ENCODE data around the gene TMEM258. TPM values are rescaled to one million over a fixed set of nuclear protein-coding genes. Genes with fewer than 3 reads are reported as not detected.

The TMEM258 gene
- total and polyA plus RNA-seq, 9 of the 15 experiments (the other 6 are each of a cell fraction or from before 2014, with no cell fraction given), result 97.2 to 856 (median 231) TPM

- 0 out of 2 replicates have a peak, but pooled peaks have one; percentile 39 for TF ChIP-seq ZNF655 (CRISPR knock-in tag; IDR thresholded peaks at IDR 0.05)
- no peak for TF ChIP-seq ZNF398 (CRISPR knock-in tag; IDR thresholded peaks at IDR 0.05)
- TF ChIP-seq ZNF395 (CRISPR knock-in tag; IDR thresholded peaks at IDR 0.05), result peak; percentile 90
- no peak for TF ChIP-seq BCOR (IDR thresholded peaks at IDR 0.05)
- no peak for TF ChIP-seq MCM3 (IDR thresholded peaks at IDR 0.05)
- TF ChIP-seq GMEB1 (CRISPR knock-in tag; IDR thresholded peaks at IDR 0.05), result no peak
- TF ChIP-seq CHCHD3 (CRISPR knock-in tag; IDR thresholded peaks at IDR 0.05), result 0 out of 2 replicates have a peak, but pooled peaks have one; percentile 17
- TF ChIP-seq HNRNPL (IDR thresholded peaks at IDR 0.05; ENCODE audit: low read depth, low read length), result 0 out of 2 replicates have a peak, but pooled peaks have one; percentile 58
- no peak for TF ChIP-seq ID3 (CRISPR knock-in tag; IDR thresholded peaks at IDR 0.05)
- TF ChIP-seq ID3 (tag; IDR thresholded peaks at IDR 0.05), result peak; percentile 97
- TF ChIP-seq HINFP (tag; conservative IDR thresholded peaks at IDR 0.05; ENCODE audit: low read depth), result 0 out of 2 replicates have a peak, but pooled peaks have one; percentile 57
- TF ChIP-seq ZNF444 (CRISPR knock-in tag; IDR thresholded peaks at IDR 0.05), result no peak
- no peak for TF ChIP-seq E2F8 (IDR thresholded peaks at IDR 0.05; ENCODE audit: low read depth, partially characterized antibody)
- no peak for TF ChIP-seq ZNF23 (CRISPR knock-in tag; IDR thresholded peaks at IDR 0.05)
These were observed 42.1 kb upstream of the TMEM258 start (continued) for GRCh38 chr11:61834278-61835048.

All from K562 (cell line).